Measurements from ENCODE around the gene CASQ2.
"Not testable (repeated sequence)": the region's sequence is repeated elsewhere in the genome, so short reads cannot be mapped to it uniquely, and the experiment has no call there.

Gene CASQ2

GRCh38 chr1:115781343-115781742 lies 12.8 kb upstream of the CASQ2 start:
- DNase-seq: no peak

- not testable (repeated sequence) for DNase-seq
Observed at GRCh38 chr1:115780655-115781054, 12.1 kb upstream of the CASQ2 start.

GRCh38 chr1:115779075-115779474 lies 10.6 kb upstream of the CASQ2 start:
- not testable (repeated sequence) for DNase-seq

GRCh38 chr1:115771847-115772457 lies 3.4 kb upstream of the CASQ2 start:
- peak in 39 of 56 donors; percentile 3 to 64 (median 15) for DNase-seq

GRCh38 chr1:115771094-115771846 lies 2.8 kb upstream of the CASQ2 start:
- DNase-seq: no peak

- no peak for DNase-seq
Observed at GRCh38 chr1:115767403-115767802, 1.1 kb downstream of the CASQ2 start.

GRCh38 chr1:115765091-115765490 lies 3.4 kb downstream of the CASQ2 start:
- DNase-seq: no peak

- DNase-seq: no peak
Observed at GRCh38 chr1:115764541-115764940, 4.0 kb downstream of the CASQ2 start.

- DNase-seq: no peak
Observed at GRCh38 chr1:115762779-115763178, 5.7 kb downstream of the CASQ2 start.

GRCh38 chr1:115761601-115762302 lies 6.8 kb downstream of the CASQ2 start:
- DNase-seq: no peak

- no peak for DNase-seq
Observed at GRCh38 chr1:115757856-115758255, 10.7 kb downstream of the CASQ2 start.

GRCh38 chr1:115757326-115757725 lies 11.2 kb downstream of the CASQ2 start:
- DNase-seq: no peak

GRCh38 chr1:115755456-115756370 lies 12.8 kb downstream of the CASQ2 start:
- no peak for DNase-seq

- no peak for DNase-seq
Observed at GRCh38 chr1:115753830-115754229, 14.7 kb downstream of the CASQ2 start.

GRCh38 chr1:115753361-115753760 lies 15.2 kb downstream of the CASQ2 start:
- DNase-seq: no peak

GRCh38 chr1:115748401-115749150 lies 19.9 kb downstream of the CASQ2 start:
- DNase-seq: no peak

GRCh38 chr1:115746021-115746690 lies 22.4 kb downstream of the CASQ2 start:
- no peak for DNase-seq

- DNase-seq: no peak
Observed at GRCh38 chr1:115744646-115745275, 23.8 kb downstream of the CASQ2 start.

- DNase-seq: no peak
Observed at GRCh38 chr1:115740811-115741210, 27.7 kb downstream of the CASQ2 start.

GRCh38 chr1:115732316-115732715 lies 36.2 kb downstream of the CASQ2 start:
- DNase-seq: no peak

Data from nucleus accumbens (tissue), 56 donors.